AG10803 (cell line): ENCODE measurements around the gene MAN1A1.

Experiments used
- DNase-seq: peaks from one replicate; pipeline ENCODE4 v3.0.0; 2010; ENCODE audit warnings: low read depth
- H3K4me3 ChIP-seq: 2 replicates; pipeline ENCODE4 v1.5.1; 2011; ENCODE audit warnings: mild to moderate bottlenecking, low read length, control low read depth
- CTCF ChIP-seq: conservative IDR thresholded peaks from 2 replicates; pipeline ENCODE4 v1.5.1; 2011; ENCODE audit warnings: mild to moderate bottlenecking, low read length, control low read depth, inconsistent platforms

Gene MAN1A1

GRCh38 chr6:119201480-119201879 is 148.1 kb downstream of the MAN1A1 start:
- no peak for DNase-seq
- TF ChIP-seq CTCF, result no peak
- H3K4me3 ChIP-seq, result no peak overlapping the region

GRCh38 chr6:119200512-119201175 is 148.9 kb downstream of the MAN1A1 start:
- no peak overlapping the region for H3K4me3 ChIP-seq
- no peak for TF ChIP-seq CTCF
- no peak for DNase-seq

- no peak overlapping the region for H3K4me3 ChIP-seq
- no peak for TF ChIP-seq CTCF
- DNase-seq, result no peak
Measured at GRCh38 chr6:119197271-119197670, 152.3 kb downstream of the MAN1A1 start.

GRCh38 chr6:119196715-119197114 is 152.8 kb downstream of the MAN1A1 start:
- TF ChIP-seq CTCF, result no peak
- no peak overlapping the region for H3K4me3 ChIP-seq
- DNase-seq, result no peak

- no peak overlapping the region for H3K4me3 ChIP-seq
Measured at GRCh38 chr6:119195848-119196247, 153.7 kb downstream of the MAN1A1 start.

GRCh38 chr6:119195204-119195603 is 154.4 kb downstream of the MAN1A1 start:
- H3K4me3 ChIP-seq, result no peak overlapping the region
- DNase-seq, result no peak
- no peak for TF ChIP-seq CTCF

More at GRCh38 chr6:119195848-119196247, 153.7 kb downstream of the MAN1A1 start:
- no peak for TF ChIP-seq CTCF
- no peak for DNase-seq

GRCh38 chr6:119193707-119194106 is 155.9 kb downstream of the MAN1A1 start:
- no peak for TF ChIP-seq CTCF
- no peak overlapping the region for H3K4me3 ChIP-seq
- no peak for DNase-seq
